SH-SY5Y (cell line): ENCODE measurements around the gene SUSD1.

ENCODE experiments used
- GATA2 ChIP-seq: IDR thresholded peaks from 2 replicates; pipeline ENCODE4 v1.6.1; 2011; ENCODE audit warnings: mild to moderate bottlenecking, low read depth, low read length
- GATA3 ChIP-seq: IDR thresholded peaks from 2 replicates; pipeline ENCODE4 v1.6.1; 2011; ENCODE audit warnings: low read depth, mild to moderate bottlenecking, low read length, moderate library complexity

DNA sequence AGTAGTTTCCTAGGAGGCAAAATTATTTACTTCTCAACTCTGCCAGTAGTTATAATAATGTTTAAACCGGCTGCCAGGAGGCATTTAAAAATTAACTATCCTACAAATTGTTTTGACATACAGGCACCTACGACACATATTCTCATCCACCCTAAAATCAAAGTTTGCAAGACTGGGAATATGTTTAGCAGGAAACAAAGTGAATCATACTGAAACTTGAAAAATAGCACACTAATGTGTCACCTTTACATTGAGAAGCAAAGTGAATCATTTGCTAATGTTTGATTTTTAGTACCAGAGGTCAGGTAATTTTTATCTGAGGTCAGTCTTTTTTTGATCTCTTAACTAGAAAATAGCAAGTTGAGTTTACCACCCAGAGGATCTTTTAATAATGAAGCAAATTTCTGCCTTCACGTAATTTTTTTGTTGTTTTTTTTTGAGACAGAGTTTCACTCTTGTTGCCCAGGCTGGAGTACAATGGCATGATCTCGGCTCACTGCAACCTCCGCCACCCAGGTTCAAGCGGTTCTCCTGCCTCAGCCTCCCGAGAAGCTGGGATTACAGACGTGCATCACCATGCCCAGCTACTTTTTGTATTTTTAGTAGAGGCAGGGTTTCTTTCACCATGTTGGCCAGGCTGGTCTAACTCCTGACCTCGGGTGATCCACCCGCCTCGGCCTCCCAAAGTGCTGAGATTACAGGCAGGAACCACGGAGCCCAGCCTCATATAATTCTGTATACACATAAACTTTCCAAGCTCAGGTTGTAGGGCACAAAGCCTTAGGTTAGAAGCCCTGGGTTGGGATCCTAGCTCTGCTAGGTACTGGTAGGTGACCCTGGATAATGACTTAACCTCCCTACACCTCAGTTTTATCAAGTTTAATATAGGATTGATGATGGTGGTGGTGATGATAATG lies 154.2 kb downstream of the SUSD1 start:
- no peak for TF ChIP-seq GATA3
- no peak for TF ChIP-seq GATA2
